Measurements from ENCODE around the gene TNK2.
"Not testable (repeated sequence)": the region's sequence is repeated elsewhere in the genome, so short reads cannot be mapped to it uniquely, and the experiment has no call there.

The TNK2 gene

GRCh38 chr3:195862318-195862717 lies 46.0 kb downstream of the TNK2 start:
- H3K27ac ChIP-seq (ENCODE audit: extremely low read depth, low read depth, low read length); H3K4me3 ChIP-seq (ENCODE audit: low read depth, low read length); POLR2A ChIA-PET; H3K9me3 ChIP-seq (ENCODE audit: control insufficient read depth, insufficient read depth, low read depth, low read length); H3K4me1 ChIP-seq (ENCODE audit: control insufficient read depth, insufficient read depth, low read length): not testable (repeated sequence)
- peaks cover 0 to 28% of the 10 kb centered on the region in 2 experiments; a peak in 2 of 3 replicates for H3K36me3 ChIP-seq (ENCODE audit: control insufficient read depth in 2 of 2, insufficient read depth in 1 of 2, low read length in 2 of 2)
- CTCF ChIA-PET, result interaction anchor here (0.9 to 3.5 kb wide), 5 partner anchors 12 to 660 kb away, joined by 3 to 37 read pairs (median 11); no protein-coding TSS in a partner anchor

- no peaks in the 10 kb centered on the region for H3K4me1 ChIP-seq (ENCODE audit: control insufficient read depth, insufficient read depth, low read length)
- H3K4me3 ChIP-seq (ENCODE audit: low read depth, low read length), result no peak overlapping the region
- H3K9me3 ChIP-seq (ENCODE audit: control insufficient read depth, insufficient read depth, low read depth, low read length), result no peaks in the 10 kb centered on the region
- ChIA-PET POLR2A (no interaction called here), CTCF (interaction anchor here (0.9 to 3.5 kb wide), 5 partner anchors 10 to 657 kb away, joined by 3 to 37 read pairs (median 11); no protein-coding TSS in a partner anchor)
- TF ChIP-seq ZNF596 (tag by site-specific recombination; IDR thresholded peaks at IDR 0.05) (no peak), ZNF114 (tag by site-specific recombination; IDR thresholded peaks at IDR 0.05) (no peak), ZNF184 (tag by site-specific recombination; IDR thresholded peaks at IDR 0.05) (no peak), ZNF394 (tag by site-specific recombination; IDR thresholded peaks at IDR 0.05; ENCODE audit: borderline replicate concordance) (no peak), PRDM6 (tag by site-specific recombination; IDR thresholded peaks at IDR 0.05) (no peak), ZNF202 (tag by site-specific recombination; IDR thresholded peaks at IDR 0.05; ENCODE audit: borderline replicate concordance) (no peak), ZNF830 (tag by site-specific recombination; IDR thresholded peaks at IDR 0.05; ENCODE audit: low read depth) (no peak), ZNF785 (tag by site-specific recombination; IDR thresholded peaks at IDR 0.05) (no peak)
- H3K27ac ChIP-seq (ENCODE audit: extremely low read depth, low read depth, low read length), result no peak overlapping the region
- peaks cover 0 to 14% of the 10 kb centered on the region in 2 experiments; a peak in 1 of 3 replicates for H3K36me3 ChIP-seq (ENCODE audit: control insufficient read depth in 2 of 2, insufficient read depth in 1 of 2, low read length in 2 of 2)
Observed at GRCh38 chr3:195860456-195860855, 47.9 kb downstream of the TNK2 start.

GRCh38 chr3:195859846-195860411 lies 48.4 kb downstream of the TNK2 start:
- POLR2A ChIA-PET, result no interaction called here
- no peaks in the 10 kb centered on the region for H3K4me1 ChIP-seq (ENCODE audit: control insufficient read depth, insufficient read depth, low read length)

GRCh38 chr3:195859061-195859845 lies 49.1 kb downstream of the TNK2 start:
- CTCF ChIA-PET, result interaction anchor here (0.5 to 4.5 kb wide), 14 partner anchors 8 to 254 kb away, joined by 3 to 30 read pairs (median 4); partner anchors contain the start of gene TNK2
- Histone ChIP-seq H3K4me1 (ENCODE audit: control insufficient read depth, insufficient read depth, low read length) (no peaks in the 10 kb centered on the region), H3K9me3 (ENCODE audit: control insufficient read depth, insufficient read depth, low read depth, low read length) (no peaks in the 10 kb centered on the region), H3K36me3 (ENCODE audit: control insufficient read depth in 2 of 2, insufficient read depth in 1 of 2, low read length in 2 of 2) (peaks cover 0 to 10% of the 10 kb centered on the region in 2 experiments; a peak in 1 of 3 replicates), H3K27ac (ENCODE audit: extremely low read depth, low read depth, low read length) (no peak overlapping the region), H3K4me3 (ENCODE audit: low read depth, low read length) (no peak overlapping the region)
- POLR2A ChIA-PET, result no interaction called here
- TF ChIP-seq ZBTB17 (tag by site-specific recombination; IDR thresholded peaks at IDR 0.05), result 0 out of 2 replicates have a peak, but pooled peaks have one; percentile 22
- no peak for TF ChIP-seq PRDM10 (tag by site-specific recombination; IDR thresholded peaks at IDR 0.05)
- no peak for TF ChIP-seq ZNF214 (tag by site-specific recombination; IDR thresholded peaks at IDR 0.05; ENCODE audit: borderline replicate concordance)
- no peak for TF ChIP-seq ZBTB44 (tag by site-specific recombination; IDR thresholded peaks at IDR 0.05)
- TF ChIP-seq ZNF2 (tag by site-specific recombination; IDR thresholded peaks at IDR 0.05), result peak; percentile 81

More at GRCh38 chr3:195859846-195860411, 48.4 kb downstream of the TNK2 start:
- Histone ChIP-seq H3K4me3 (ENCODE audit: low read depth, low read length) (no peak overlapping the region), H3K36me3 (ENCODE audit: control insufficient read depth in 2 of 2, insufficient read depth in 1 of 2, low read length in 2 of 2) (peaks cover 0 to 11% of the 10 kb centered on the region in 2 experiments; a peak in 1 of 3 replicates), H3K27ac (ENCODE audit: extremely low read depth, low read depth, low read length) (no peak overlapping the region), H3K9me3 (ENCODE audit: control insufficient read depth, insufficient read depth, low read depth, low read length) (no peaks in the 10 kb centered on the region)
- TF ChIP-seq ZNF112 (tag by site-specific recombination; IDR thresholded peaks at IDR 0.05) (no peak), ZNF266 (tag by site-specific recombination; IDR thresholded peaks at IDR 0.05; ENCODE audit: low read depth) (no peak), ZNF600 (tag by site-specific recombination; IDR thresholded peaks at IDR 0.05) (0 out of 2 replicates have a peak, but pooled peaks have one; percentile 45), ZNF596 (tag by site-specific recombination; IDR thresholded peaks at IDR 0.05) (no peak)
- CTCF ChIA-PET, result interaction anchor here (0.6 to 4.5 kb wide), 11 partner anchors 9 to 117 kb away, joined by 3 to 37 read pairs (median 5); partner anchors contain the start of gene TNK2

Measured in HEK293 (cell line).